Lower lobe of right lung (tissue), 2 donors: Measurements from ENCODE around the gene ERI3. TPM values are rescaled to one million over a fixed set of nuclear protein-coding genes. Genes with fewer than 3 reads are reported as not detected.

Experiments
- ATAC-seq, 2 donors: fragments of 200-7000 bp; cut with Tn5 transposase; one replicate each; pipeline ENCODE4 v1.9.1; 2020 to 2022; ENCODE audit warnings: mild to moderate bottlenecking in 2 of 2, moderate library complexity in 2 of 2
- DNase-seq: peaks from one replicate; pipeline ENCODE4 v3.0.0-alpha.2; 2020
- H3K27ac ChIP-seq: fragments of 200-600 bp; one replicate; pipeline ENCODE4 v1.8.0; 2022
- H3K27me3 ChIP-seq: fragments of 200-600 bp; one replicate; pipeline ENCODE4 v1.8.0; 2022; ENCODE audit warnings: low read depth
- H3K36me3 ChIP-seq: fragments of 200-600 bp; one replicate; pipeline ENCODE4 v1.8.0; 2022; ENCODE audit warnings: mild to moderate bottlenecking
- H3K4me1 ChIP-seq: fragments of 200-600 bp; one replicate; pipeline ENCODE4 v1.8.0; 2022
- H3K4me3 ChIP-seq: fragments of 200-600 bp; one replicate; pipeline ENCODE4 v1.8.0; 2022; ENCODE audit warnings: mild to moderate bottlenecking
- H3K9me3 ChIP-seq: fragments of 200-600 bp; one replicate; pipeline ENCODE4 v1.8.0; 2022
- intact Hi-C: fragments of 100-400 bp; cut with DNase I; formaldehyde crosslinking; loops from one replicate; pipeline ENCODE4 v1.11.0; 2022
- total RNA-seq: library from RNA; stranded (reverse); fragmentation: NEBNext Ultra II Directional; extraction: Animal tissue kit (Norgen Biotek cat#: 25700); gene quantifications from one replicate; pipeline ENCODE4 v1.2.1, GENCODE V29; 2021
- TF ChIP-seq, protein P1 (sequence below): fragments of 200-600 bp; IDR thresholded peaks from one replicate; pipeline ENCODE4 v1.8.0; 2022; ENCODE audit warnings: antibody characterized with exemption, mild to moderate bottlenecking
- donor health status: DM: no; HTN: yes; CAD: no; lungs with severe emphysema.

Gene ERI3
- total RNA-seq, 1 donor from 2014 or later: 36.3 TPM

- Histone ChIP-seq H3K4me3 (no peak overlapping the region), H3K27me3 (no peaks in the 10 kb centered on the region), H3K9me3 (no peaks in the 10 kb centered on the region), H3K36me3 (peaks cover 18% of the 10 kb centered on the region), H3K4me1 (peaks cover 17% of the 10 kb centered on the region), H3K27ac (no peak overlapping the region)
- no peak for ATAC-seq
- TF ChIP-seq, protein P1, sequence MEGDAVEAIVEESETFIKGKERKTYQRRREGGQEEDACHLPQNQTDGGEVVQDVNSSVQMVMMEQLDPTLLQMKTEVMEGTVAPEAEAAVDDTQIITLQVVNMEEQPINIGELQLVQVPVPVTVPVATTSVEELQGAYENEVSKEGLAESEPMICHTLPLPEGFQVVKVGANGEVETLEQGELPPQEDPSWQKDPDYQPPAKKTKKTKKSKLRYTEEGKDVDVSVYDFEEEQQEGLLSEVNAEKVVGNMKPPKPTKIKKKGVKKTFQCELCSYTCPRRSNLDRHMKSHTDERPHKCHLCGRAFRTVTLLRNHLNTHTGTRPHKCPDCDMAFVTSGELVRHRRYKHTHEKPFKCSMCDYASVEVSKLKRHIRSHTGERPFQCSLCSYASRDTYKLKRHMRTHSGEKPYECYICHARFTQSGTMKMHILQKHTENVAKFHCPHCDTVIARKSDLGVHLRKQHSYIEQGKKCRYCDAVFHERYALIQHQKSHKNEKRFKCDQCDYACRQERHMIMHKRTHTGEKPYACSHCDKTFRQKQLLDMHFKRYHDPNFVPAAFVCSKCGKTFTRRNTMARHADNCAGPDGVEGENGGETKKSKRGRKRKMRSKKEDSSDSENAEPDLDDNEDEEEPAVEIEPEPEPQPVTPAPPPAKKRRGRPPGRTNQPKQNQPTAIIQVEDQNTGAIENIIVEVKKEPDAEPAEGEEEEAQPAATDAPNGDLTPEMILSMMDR: no peak
- intact Hi-C loops: no loop called here
- DNase-seq: no peak
These were observed 26.2 kb downstream of the ERI3 start for GRCh38 chr1:44328671-44329416.

- no peak overlapping the region for H3K27ac ChIP-seq
- TF ChIP-seq, protein P1: no peak
- no peaks in the 10 kb centered on the region for H3K27me3 ChIP-seq
- intact Hi-C loops: no loop called here
- H3K4me3 ChIP-seq: no peak overlapping the region
- peak; percentile 75 for DNase-seq
- peaks cover 17% of the 10 kb centered on the region for H3K36me3 ChIP-seq
- H3K4me1 ChIP-seq: peaks cover 17% of the 10 kb centered on the region
- peak; percentile 90 to 91 for ATAC-seq
- no peaks in the 10 kb centered on the region for H3K9me3 ChIP-seq
These were observed 27.2 kb downstream of the ERI3 start for GRCh38 chr1:44327679-44328491.

DNA sequence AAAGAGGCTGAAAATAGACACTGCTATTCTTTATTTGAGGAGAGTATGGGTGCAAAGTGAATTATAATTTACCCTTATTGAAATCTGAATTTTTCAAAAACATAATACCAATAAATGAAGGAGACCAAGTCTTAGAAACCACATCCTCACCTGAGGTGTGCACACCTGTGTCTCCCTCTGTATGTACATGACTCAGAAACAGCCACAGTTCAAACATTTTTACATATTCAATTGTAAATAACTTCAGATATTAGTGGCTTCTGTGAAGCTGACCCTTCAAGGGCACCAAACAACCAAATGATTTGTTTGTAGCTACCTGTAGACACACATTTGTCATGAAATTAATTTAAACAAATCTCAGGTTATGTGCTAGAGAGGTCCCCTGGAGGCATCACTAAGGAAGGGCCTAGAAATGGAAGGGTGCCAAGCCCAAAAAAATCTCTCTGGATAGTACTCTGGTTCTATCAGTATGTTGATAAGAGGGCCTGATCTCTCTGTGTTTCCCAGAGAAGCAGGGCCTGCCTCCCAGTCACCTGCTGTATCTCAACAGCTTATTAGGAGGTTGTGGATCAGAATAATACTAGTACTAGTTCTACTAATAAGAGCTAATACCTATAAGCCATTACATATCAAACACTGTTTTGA is 28.1 kb downstream of the ERI3 start:
- intact Hi-C loops: no loop called here
- Histone ChIP-seq H3K9me3 (no peaks in the 10 kb centered on the region), H3K36me3 (peaks cover 14% of the 10 kb centered on the region), H3K27ac (no peak overlapping the region), H3K27me3 (no peaks in the 10 kb centered on the region), H3K4me1 (peaks cover 17% of the 10 kb centered on the region), H3K4me3 (no peak overlapping the region)
- DNase-seq: no peak
- TF ChIP-seq, protein P1: no peak
- ATAC-seq: no peak

DNA sequence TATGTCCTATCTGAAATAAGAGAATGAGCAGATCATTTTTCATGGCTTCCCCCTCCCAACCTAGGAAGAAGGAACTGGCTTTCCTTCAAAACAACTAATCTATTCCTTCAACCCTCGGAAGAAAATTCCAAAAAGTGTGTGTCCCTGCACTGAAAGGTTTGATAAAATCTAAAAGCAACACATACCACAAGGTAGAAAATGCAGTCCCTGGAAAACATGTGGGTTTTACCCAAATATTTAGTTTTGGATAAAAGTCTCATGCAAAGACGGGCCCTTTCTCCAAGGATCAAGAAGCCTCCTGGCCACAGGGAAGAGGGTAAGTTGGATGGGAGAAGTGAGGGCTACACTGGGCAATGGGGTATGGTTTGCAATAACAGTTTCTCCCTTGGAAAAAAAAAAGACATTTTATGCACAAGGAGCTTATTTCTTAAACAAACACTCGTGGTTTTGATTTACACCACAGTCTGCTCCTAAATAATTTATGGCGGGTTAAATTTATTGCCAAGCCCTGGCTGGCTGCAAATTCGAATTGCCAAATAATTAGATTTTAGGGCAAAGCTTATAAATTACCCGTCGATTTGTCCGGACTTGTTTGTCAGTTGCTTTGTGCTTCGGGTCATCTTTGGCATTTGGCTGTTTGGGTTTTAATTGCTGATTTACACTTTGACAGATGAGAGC is 28.9 kb downstream of the ERI3 start:
- Histone ChIP-seq H3K36me3 (peaks cover 14% of the 10 kb centered on the region), H3K27ac (no peak overlapping the region), H3K4me1 (peaks cover 17% of the 10 kb centered on the region), H3K27me3 (no peaks in the 10 kb centered on the region), H3K9me3 (no peaks in the 10 kb centered on the region), H3K4me3 (no peak overlapping the region)
- ATAC-seq (no peak), DNase-seq (no peak)
- TF ChIP-seq, protein P1: no peak
- intact Hi-C loops: no loop called here

- Histone ChIP-seq H3K27ac (no peak overlapping the region), H3K4me3 (no peak overlapping the region), H3K36me3 (peaks cover 26% of the 10 kb centered on the region), H3K27me3 (no peaks in the 10 kb centered on the region), H3K9me3 (no peaks in the 10 kb centered on the region), H3K4me1 (peaks cover 17% of the 10 kb centered on the region)
- DNase-seq: no peak
- intact Hi-C loops: no loop called here
- ATAC-seq: no peak
- TF ChIP-seq, protein P1: no peak
These were observed 31.1 kb downstream of the ERI3 start for GRCh38 chr1:44323947-44324346.
